MCF 10A (cell line): ENCODE results near the gene GRIN3B. TPM values are rescaled to one million over a fixed set of nuclear protein-coding genes. Genes with fewer than 3 reads are reported as not detected.

Experiments
- BruUV-seq: library from RNA; stranded (reverse); fragments of 400-500 nt; replicated peaks from 2 replicates; lab custom pipeline; 2021; lab: Mats Ljungman, UMichigan
- CTCF ChIA-PET: fragments of 300-600 bp; sonication (Branson Sonifier 250); formaldehyde crosslinking; extraction: SDS; loops from one replicate; lab custom pipeline; 2021; ENCODE audit warnings: antibody characterized with exemption, inconsistent platforms; lab: Yijun Ruan, JAX
- POLR2A ChIA-PET: fragments of 300-600, 350-650 bp; sonication (Branson Sonifier 250); formaldehyde crosslinking; extraction: SDS; loops from one replicate; lab custom pipeline; 2020; ENCODE audit warnings: antibody characterized with exemption, inconsistent platforms; lab: Yijun Ruan, JAX
- DNase-seq: peaks from one replicate; pipeline ENCODE4 v3.0.0-alpha.2; 2018; ENCODE audit not compliant: unreplicated experiment
- H3K27ac Mint-ChIP-seq: one replicate; pipeline ENCODE4 v1.8.0; 2022; ENCODE audit warnings: mild to moderate bottlenecking, low read depth, mixed read lengths; ENCODE audit not compliant: unreplicated experiment
- H3K27me3 Mint-ChIP-seq: one replicate; pipeline ENCODE4 v1.8.0; 2022; ENCODE audit warnings: mixed read lengths; ENCODE audit not compliant: insufficient read depth, unreplicated experiment
- H3K36me3 Mint-ChIP-seq: one replicate; pipeline ENCODE4 v1.8.0; 2022; ENCODE audit warnings: mild to moderate bottlenecking, moderate library complexity, mixed read lengths; ENCODE audit not compliant: insufficient read depth, unreplicated experiment
- H3K4me1 Mint-ChIP-seq: one replicate; pipeline ENCODE4 v1.8.0; 2022; ENCODE audit warnings: mixed read lengths; ENCODE audit not compliant: insufficient read depth, unreplicated experiment
- H3K4me3 Mint-ChIP-seq: one replicate; pipeline ENCODE4 v1.8.0; 2022; ENCODE audit warnings: mild to moderate bottlenecking, moderate library complexity, mixed read lengths; ENCODE audit not compliant: unreplicated experiment
- H3K9me3 Mint-ChIP-seq: one replicate; pipeline ENCODE4 v1.8.0; 2022; ENCODE audit warnings: mixed read lengths; ENCODE audit not compliant: unreplicated experiment
- intact Hi-C: fragments of 100-400 bp; cut with micrococcal nuclease; formaldehyde crosslinking; loops from 2 replicates; pipeline ENCODE4 v1.14.1; 2022
- total RNA-seq: library from RNA; stranded (reverse); gene quantifications from 2 replicates; pipeline ENCODE4 v1.2.3, GENCODE V29; 2022
- TF ChIP-seq, protein P1 (sequence below): fragments of 200-600 bp; IDR thresholded peaks from one replicate; pipeline ENCODE4 v1.8.0; 2022; ENCODE audit warnings: antibody characterized with exemption, mild to moderate bottlenecking; ENCODE audit not compliant: unreplicated experiment

GRIN3B gene
- total RNA-seq, 1 experiment from 2014 or later = not detected

DNA sequence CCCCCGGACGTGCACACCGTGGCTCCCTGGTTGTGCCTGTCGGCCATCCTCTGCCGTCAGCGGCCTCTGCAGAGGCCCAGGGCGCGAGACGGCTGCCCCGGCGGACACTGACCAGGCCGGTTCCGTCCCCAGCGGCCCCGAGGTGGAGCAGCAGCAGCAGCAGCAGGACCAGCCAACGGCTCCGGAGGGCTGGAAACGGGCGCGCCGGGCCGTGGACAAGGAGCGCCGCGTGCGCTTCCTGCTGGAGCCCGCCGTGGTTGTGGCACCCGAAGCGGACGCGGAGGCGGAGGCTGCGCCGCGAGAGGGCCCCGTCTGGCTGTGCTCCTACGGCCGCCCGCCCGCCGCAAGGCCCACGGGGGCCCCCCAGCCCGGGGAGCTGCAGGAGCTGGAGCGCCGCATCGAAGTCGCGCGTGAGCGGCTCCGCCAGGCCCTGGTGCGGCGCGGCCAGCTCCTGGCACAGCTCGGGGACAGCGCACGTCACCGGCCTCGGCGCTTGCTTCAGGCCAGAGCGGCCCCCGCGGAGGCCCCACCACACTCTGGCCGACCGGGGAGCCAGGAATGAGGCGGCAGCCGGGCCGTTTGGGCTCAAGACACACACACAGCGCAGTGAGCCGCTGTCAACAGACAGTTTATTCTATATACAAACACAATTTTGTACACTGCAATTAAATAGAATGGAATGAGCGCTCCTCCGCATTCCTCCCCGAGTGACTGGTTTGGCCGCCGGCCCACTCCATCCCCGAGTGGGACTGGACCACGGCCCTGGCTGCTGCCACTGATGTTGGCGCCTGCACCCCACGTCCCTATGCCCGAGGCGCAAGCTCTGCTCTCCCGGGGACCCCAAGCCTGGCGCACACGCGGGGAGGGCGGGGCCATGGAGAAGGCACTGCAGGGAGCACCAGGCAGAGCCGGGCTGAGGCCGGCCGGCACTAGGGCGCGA is 9.1 kb downstream of the GRIN3B start:
- no peak for DNase-seq
- CTCF ChIA-PET = interaction anchor here (1.2 kb wide), 1 partner anchor 8 kb away, joined by 3 read pairs; no protein-coding TSS in a partner anchor
- Mint-ChIP-seq H3K9me3 (no peaks in the 10 kb centered on the region), H3K36me3 (peaks cover 20% of the 10 kb centered on the region), H3K4me1 (no peaks in the 10 kb centered on the region), H3K27me3 (no peaks in the 10 kb centered on the region), H3K27ac (no peak overlapping the region), H3K4me3 (no peak overlapping the region)
- intact Hi-C loops = no loop called here
- POLR2A ChIA-PET = interaction anchor here (1.0 to 1.4 kb wide), 2 partner anchors 10 to 13 kb away, joined by 3 read pairs; no protein-coding TSS in a partner anchor
- BruUV-seq = TSS peak; percentile 83
- TF ChIP-seq, protein P1, sequence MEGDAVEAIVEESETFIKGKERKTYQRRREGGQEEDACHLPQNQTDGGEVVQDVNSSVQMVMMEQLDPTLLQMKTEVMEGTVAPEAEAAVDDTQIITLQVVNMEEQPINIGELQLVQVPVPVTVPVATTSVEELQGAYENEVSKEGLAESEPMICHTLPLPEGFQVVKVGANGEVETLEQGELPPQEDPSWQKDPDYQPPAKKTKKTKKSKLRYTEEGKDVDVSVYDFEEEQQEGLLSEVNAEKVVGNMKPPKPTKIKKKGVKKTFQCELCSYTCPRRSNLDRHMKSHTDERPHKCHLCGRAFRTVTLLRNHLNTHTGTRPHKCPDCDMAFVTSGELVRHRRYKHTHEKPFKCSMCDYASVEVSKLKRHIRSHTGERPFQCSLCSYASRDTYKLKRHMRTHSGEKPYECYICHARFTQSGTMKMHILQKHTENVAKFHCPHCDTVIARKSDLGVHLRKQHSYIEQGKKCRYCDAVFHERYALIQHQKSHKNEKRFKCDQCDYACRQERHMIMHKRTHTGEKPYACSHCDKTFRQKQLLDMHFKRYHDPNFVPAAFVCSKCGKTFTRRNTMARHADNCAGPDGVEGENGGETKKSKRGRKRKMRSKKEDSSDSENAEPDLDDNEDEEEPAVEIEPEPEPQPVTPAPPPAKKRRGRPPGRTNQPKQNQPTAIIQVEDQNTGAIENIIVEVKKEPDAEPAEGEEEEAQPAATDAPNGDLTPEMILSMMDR = no peak

DNA sequence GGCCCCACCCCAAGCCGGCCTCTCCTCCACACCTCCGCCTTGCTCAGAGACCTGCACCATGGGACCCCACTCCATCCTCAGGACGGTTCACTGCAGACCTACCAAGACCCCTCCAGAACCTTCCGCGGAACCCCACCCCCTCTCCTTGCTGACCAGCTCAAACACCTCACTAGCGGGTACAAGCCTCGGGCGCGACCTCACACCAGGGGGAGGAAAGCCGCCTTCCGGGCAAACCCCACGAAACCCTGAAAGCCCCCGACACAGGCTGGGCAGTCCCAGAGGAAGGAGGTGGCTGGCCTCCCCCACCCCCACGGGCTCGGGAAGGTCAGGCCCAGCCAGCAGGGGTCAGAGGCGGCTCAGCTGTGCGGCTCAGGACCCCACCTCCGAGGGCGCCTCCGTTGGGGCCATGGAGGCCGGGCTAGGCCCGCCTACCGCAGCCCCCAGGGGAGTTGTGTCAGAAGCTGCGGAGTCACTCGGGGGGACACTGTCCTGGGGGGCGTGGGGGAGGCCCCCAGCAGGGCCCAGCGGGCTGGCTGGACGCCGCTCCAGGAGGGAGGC is 9.8 kb downstream of the GRIN3B start:
- TF ChIP-seq, protein P1 = no peak
- no TSS peak for BruUV-seq
- intact Hi-C loops = no loop called here
- peaks cover 20% of the 10 kb centered on the region for H3K36me3 Mint-ChIP-seq
- no peak overlapping the region for H3K4me3 Mint-ChIP-seq
- ChIA-PET CTCF (interaction anchor here (1.2 kb wide), 1 partner anchor 8 kb away, joined by 3 read pairs; no protein-coding TSS in a partner anchor), POLR2A (interaction anchor here (1.0 to 1.4 kb wide), 2 partner anchors 9 to 14 kb away, joined by 3 read pairs; no protein-coding TSS in a partner anchor)
- H3K27ac Mint-ChIP-seq = no peak overlapping the region
- H3K27me3 Mint-ChIP-seq = no peaks in the 10 kb centered on the region
- H3K9me3 Mint-ChIP-seq = no peaks in the 10 kb centered on the region
- no peaks in the 10 kb centered on the region for H3K4me1 Mint-ChIP-seq
- DNase-seq = no peak

DNA sequence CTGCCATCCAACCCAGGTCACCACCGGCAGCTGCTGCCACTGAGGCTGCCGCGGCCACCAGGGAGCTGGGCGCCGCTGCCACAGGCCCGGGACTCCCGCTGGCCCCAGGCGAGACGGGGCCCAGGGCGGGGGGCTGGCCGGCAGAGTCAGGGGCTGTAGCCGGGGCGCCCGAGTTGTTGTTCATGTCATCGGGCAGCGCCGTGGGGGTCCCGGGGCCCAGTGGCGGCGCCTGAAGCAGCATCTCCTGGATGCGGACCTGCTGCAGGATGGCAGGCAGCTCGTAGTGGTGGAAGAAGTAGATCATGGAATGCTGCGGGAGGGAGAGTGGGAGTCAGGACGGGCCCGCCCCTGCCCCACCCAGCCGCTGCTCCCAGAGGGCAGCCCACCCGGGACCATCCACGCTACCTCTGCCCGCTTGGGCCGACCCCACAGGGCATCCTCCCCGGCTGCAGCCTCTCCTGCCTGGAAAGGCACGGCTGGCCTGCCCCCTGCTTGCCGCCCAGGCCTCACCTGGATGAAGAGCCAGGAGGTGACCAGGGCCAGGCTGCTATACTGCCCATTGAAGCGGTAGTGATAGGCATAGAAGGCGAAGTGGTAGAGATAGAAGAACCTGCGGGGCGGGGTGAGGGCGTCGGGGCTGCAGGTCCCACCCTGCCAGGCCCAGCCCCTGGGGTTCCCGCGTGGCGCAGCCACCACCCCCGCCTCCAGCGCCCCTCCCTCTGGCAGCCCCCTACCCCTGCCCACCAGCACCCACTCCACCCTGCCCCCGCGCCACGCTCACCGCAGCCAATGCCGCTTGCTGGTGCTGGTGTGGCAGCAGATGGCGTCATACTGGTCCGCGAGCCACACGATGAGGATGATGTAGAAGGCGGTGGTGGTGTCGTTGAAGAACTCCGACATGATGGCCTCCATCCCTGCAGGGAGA is 10.6 kb downstream of the GRIN3B start:
- no peak for DNase-seq
- ChIA-PET POLR2A (interaction anchor here (1.0 to 1.4 kb wide), 2 partner anchors 9 to 15 kb away, joined by 3 read pairs; no protein-coding TSS in a partner anchor), CTCF (interaction anchor here (1.2 kb wide), 1 partner anchor 9 kb away, joined by 3 read pairs; no protein-coding TSS in a partner anchor)
- no peak overlapping the region for H3K27ac Mint-ChIP-seq
- H3K4me3 Mint-ChIP-seq = no peak overlapping the region
- no TSS peak for BruUV-seq
- intact Hi-C loops = no loop called here
- TF ChIP-seq, protein P1 = no peak
- no peaks in the 10 kb centered on the region for H3K27me3 Mint-ChIP-seq
- peaks cover 20% of the 10 kb centered on the region for H3K36me3 Mint-ChIP-seq
- H3K4me1 Mint-ChIP-seq = no peaks in the 10 kb centered on the region
- H3K9me3 Mint-ChIP-seq = no peaks in the 10 kb centered on the region
